PC-3 (cell line): ENCODE results near the gene PPP1R12B.
"Not testable (repeated sequence)": the region's sequence is repeated elsewhere in the genome, so short reads cannot be mapped to it uniquely, and the experiment has no call there.

Experiments
- CTCF ChIP-seq: fragments of 300-600 bp; sonication (generic); conservative IDR thresholded peaks from 2 replicates; pipeline ENCODE4 v1.5.1; 2017; ENCODE audit warnings: antibody characterized with exemption, low read depth, mild to moderate bottlenecking, low read length
- EZH2 ChIP-seq: fragments of 300-600 bp; sonication (generic); IDR thresholded peaks from one replicate; pipeline ENCODE4 v1.6.1; 2017; ENCODE audit warnings: antibody characterized with exemption, mild to moderate bottlenecking, low read length; ENCODE audit not compliant: unreplicated experiment
- EZH2phosphoT487 ChIP-seq: fragments of 300-600 bp; sonication (generic); IDR thresholded peaks from 2 replicates; pipeline ENCODE4 v1.6.1; 2018; ENCODE audit warnings: mild to moderate bottlenecking, antibody characterized with exemption, low read length, borderline replicate concordance

GRCh38 chr1:202458651-202459050 lies 110.2 kb downstream of the PPP1R12B start:
- TF ChIP-seq CTCF, EZH2, EZH2phosphoT487: not testable (repeated sequence)
